GM18526 (cell line): ENCODE data around the gene DBF4B.

Experiments used
- POLR2A ChIP-seq: IDR thresholded peaks from 3 replicates; pipeline ENCODE4 v1.6.1; 2011; ENCODE audit not compliant: insufficient read length; ENCODE audit errors: extremely low read depth

Gene DBF4B

DNA sequence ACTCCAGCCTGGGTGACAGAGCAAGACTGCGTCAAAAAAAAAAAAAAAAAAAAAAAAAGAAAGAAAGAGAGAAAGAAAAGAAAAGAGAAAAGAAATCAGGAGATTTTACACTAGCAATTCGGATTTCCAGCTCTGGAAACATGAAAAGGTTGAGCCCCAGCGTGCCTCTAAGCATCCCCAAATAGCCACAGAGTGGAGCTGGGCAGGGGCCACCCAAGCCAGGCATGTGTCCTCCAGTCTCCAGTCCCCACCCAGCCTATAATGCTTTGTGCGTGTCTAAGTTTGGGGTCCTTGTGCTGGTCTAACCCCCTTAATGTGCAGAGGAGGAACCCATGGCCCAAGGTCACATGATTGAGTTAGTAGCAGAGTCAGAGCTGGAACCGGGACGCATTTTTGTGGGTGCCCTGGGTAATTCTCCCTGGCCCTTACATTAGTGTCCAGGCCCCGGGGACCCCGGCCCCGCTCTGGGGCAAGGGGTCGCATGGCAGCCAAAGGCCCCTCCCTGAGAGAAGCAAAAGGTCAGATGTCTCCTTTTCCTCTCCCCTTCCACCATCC lies 70.3 kb downstream of the DBF4B start:
- TF ChIP-seq POLR2A = no peak

- TF ChIP-seq POLR2A = no peak
Measured at GRCh38 chr17:44779211-44780025, 71.0 kb downstream of the DBF4B start.

GRCh38 chr17:44780161-44780560 lies 71.7 kb downstream of the DBF4B start:
- no peak for TF ChIP-seq POLR2A

GRCh38 chr17:44780845-44781480 lies 72.5 kb downstream of the DBF4B start:
- TF ChIP-seq POLR2A = no peak

DNA sequence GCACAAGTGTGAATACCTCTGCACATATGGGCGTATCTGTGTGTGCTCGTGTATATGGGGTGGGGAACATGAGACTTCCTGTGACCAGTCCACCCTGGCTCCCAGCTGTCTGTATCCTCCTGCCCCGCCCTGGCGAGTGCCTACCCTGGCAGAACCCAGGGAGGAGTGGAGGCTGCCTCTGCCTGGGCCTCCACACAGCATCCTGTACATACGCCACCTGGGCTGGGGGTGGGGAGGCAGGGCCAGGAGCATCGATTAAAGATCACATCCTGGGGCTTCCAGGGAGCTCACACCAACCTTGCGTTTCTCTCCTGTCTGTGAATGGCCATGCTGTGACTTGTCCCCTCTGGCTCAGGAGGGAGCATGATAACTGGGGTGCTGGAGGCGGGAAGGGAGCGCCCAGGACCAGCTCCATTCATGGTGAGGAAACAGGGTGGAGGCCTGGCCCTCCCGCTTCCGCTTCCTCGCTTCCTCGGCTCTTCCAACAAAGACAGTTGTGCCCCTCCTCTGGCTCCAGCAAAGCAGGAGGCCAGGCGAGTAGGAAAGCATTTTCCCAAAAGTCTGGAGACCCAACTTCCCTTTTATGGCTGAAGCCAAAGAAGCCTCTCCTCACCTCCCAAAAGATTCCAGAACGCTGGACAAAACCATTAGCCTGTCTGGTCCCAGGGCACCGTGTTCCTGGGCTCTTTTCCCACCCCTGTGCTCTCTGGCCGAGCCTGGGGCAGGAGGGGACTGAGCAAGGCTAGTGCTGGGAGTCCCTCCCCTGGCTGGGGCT lies 73.3 kb downstream of the DBF4B start:
- TF ChIP-seq POLR2A = no peak

GRCh38 chr17:44782326-44782850 lies 73.9 kb downstream of the DBF4B start:
- TF ChIP-seq POLR2A = no peak

DNA sequence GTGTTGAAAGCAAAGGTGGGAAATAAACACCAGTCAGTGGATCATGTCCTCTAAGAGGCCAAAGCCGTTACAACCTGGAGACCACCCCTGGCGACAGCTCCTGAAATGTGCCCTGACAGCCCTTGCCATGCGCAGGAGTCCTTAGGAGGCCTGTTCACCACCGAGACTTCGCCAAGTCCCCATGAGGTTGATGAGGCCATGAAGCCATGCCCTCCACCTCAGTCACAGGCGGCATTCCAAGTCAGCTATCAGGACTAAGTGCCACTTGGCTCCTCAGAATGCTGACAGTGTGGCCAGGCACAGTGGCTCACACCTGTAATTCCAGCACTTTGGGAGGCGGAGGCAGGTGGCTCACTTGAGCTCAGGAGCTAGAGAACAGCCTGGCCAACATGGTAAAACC lies 77.5 kb downstream of the DBF4B start:
- TF ChIP-seq POLR2A = no peak

GRCh38 chr17:44786551-44787081 lies 78.2 kb downstream of the DBF4B start:
- TF ChIP-seq POLR2A = no peak

GRCh38 chr17:44787271-44787940 lies 78.9 kb downstream of the DBF4B start:
- no peak for TF ChIP-seq POLR2A

- TF ChIP-seq POLR2A = no peak
Measured at GRCh38 chr17:44788139-44788538, 79.7 kb downstream of the DBF4B start.

DNA sequence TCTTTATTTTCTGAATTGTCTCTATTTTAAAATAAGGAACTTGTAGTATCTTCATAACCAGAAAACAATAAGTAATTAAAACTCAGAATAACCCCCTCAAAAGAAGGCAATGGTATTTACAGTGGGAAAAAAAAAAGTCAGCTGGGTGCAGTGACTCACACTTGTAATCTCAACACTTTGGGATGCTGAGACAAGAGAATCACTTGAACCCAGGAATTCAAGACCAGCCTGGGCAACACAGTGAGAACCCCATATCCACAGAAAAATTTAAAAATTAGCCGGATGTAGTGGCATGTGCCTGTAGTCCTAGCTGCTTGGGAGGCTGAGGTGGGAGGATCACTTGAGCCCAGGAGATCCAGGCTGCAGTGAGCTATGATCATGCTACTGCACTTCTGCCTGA lies 83.8 kb downstream of the DBF4B start:
- no peak for TF ChIP-seq POLR2A

DNA sequence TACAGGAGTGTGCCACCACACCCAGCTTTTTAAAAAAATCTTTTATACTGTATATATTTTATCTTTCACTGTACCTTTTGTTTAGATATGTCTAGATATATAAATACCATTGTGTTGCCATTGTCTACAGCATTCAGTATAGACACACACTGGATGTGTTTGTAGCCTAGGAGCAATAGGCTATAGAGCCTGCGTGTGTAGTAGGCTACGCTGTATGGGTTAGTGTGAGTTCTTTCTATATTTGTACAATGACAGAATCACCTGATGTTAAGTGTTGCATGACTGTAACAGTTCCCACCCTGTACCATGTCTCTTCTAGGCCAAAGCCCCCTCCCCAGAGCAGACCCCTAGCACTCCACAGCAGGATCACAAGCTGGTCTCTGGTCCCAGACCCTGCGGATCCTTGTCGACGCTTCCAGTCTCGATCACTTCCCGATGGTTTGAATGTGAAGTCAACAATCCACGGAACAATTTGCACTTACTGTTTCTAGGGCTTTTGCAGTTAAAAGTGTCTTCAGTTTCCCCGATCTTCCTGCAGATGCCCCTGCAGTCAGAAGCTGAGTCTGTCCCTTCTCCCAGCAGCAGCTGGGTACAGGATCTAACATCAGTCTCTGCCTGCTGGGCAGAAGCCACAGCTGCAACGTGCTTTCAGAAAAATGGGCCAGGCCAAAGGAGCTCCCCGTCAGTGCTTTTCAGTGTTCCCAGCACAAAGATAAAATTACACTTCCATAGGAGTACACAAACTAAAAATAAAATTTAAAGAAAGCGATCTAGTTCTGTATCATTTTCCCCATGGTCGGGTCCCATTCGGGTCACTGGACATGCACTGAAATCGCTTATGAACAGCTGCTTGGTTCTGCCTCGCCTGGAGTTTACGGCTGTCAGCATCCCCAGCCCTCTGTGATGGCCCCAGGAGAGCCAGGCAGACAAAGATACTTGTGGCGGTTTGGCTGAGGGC lies 85.7 kb downstream of the DBF4B start:
- TF ChIP-seq POLR2A = no peak

DNA sequence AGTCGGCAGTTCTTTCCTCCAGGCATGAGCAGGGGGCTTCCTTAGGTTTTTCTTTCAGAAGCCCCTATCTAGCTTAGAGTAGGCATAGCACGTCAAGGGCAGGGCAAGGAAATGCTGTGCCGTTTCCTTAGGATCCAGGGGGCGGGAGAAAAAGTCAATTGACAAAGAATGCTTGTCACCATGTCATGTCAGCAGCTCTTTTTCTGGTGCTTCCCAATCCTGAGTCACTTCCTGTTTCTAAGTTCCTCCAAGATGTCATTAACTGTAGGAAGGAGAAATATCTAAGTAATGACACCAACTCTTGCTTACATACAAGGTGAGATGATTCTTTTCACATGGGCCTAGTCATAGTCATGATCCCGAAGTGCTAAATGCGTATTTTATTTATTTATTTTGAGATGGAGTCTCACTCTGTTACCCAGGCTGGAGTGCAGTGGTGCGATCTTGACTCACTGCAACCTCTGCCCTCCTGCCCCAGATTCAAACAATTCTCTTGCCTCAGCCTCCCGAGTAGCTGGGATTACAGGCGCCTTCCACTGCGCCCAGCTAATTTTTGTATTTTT lies 86.5 kb downstream of the DBF4B start:
- no peak for TF ChIP-seq POLR2A
